OCI-LY3 (cell line): ENCODE measurements around the gene ZC2HC1C.

Experiments
- EZH2phosphoT487 ChIP-seq: fragments of 200-600 bp; shearing (Covaris generic); IDR thresholded peaks from 2 replicates; pipeline ENCODE4 v1.6.1; 2018; ENCODE audit warnings: antibody characterized with exemption, mixed run types, low read depth
- TF ChIP-seq, protein P1 (sequence below): fragments of 200-600, 300-600 bp; sonication (generic); IDR thresholded peaks from 2 replicates; pipeline ENCODE4 v1.5.1; 2014; ENCODE audit warnings: antibody characterized with exemption, low read length, low read depth

DNA sequence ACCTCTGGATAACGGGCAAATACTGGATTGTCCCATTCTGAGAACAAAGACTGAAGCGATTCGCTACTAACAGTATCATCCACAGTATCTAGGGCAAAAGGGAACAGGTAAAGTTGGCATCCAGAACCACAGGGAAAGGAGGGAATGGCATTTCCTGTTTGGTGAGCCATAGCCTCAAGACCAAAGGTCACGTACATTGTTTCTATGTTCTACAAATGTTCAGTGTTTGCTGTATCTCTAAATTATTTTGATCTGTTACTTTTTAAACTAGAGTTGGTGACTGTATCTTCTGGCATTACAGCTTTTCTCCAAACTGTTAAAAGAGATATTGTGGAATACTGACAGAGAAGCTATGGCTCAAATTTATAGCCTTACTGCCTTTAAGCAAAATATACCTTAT, 27.8 kb upstream of the ZC2HC1C start:
- TF ChIP-seq, protein P1, sequence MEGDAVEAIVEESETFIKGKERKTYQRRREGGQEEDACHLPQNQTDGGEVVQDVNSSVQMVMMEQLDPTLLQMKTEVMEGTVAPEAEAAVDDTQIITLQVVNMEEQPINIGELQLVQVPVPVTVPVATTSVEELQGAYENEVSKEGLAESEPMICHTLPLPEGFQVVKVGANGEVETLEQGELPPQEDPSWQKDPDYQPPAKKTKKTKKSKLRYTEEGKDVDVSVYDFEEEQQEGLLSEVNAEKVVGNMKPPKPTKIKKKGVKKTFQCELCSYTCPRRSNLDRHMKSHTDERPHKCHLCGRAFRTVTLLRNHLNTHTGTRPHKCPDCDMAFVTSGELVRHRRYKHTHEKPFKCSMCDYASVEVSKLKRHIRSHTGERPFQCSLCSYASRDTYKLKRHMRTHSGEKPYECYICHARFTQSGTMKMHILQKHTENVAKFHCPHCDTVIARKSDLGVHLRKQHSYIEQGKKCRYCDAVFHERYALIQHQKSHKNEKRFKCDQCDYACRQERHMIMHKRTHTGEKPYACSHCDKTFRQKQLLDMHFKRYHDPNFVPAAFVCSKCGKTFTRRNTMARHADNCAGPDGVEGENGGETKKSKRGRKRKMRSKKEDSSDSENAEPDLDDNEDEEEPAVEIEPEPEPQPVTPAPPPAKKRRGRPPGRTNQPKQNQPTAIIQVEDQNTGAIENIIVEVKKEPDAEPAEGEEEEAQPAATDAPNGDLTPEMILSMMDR: no peak
- no peak for TF ChIP-seq EZH2phosphoT487
